Glutamatergic neuron (in vitro differentiated cells): Measurements from ENCODE around the gene ZNF367. TPM values are rescaled to one million over a fixed set of nuclear protein-coding genes. Genes with fewer than 3 reads are reported as not detected.

Experiments used
- DNase-seq: peaks from one replicate; pipeline ENCODE4 v3.0.0; 2022
- H3K27ac Mint-ChIP-seq: one replicate; pipeline ENCODE4 v1.8.0; 2020; ENCODE audit warnings: mild to moderate bottlenecking, mixed read lengths, inconsistent platforms; ENCODE audit not compliant: unreplicated experiment
- H3K27me3 Mint-ChIP-seq: one replicate; pipeline ENCODE4 v1.8.0; 2020; ENCODE audit warnings: mild to moderate bottlenecking, moderate library complexity, mixed read lengths, inconsistent platforms; ENCODE audit not compliant: unreplicated experiment
- H3K36me3 Mint-ChIP-seq: one replicate; pipeline ENCODE4 v1.8.0; 2020; ENCODE audit warnings: mild to moderate bottlenecking, mixed read lengths, inconsistent platforms; ENCODE audit not compliant: unreplicated experiment
- H3K4me1 Mint-ChIP-seq: one replicate; pipeline ENCODE4 v1.8.0; 2020; ENCODE audit warnings: mild to moderate bottlenecking, low read depth, mixed read lengths, inconsistent platforms; ENCODE audit not compliant: unreplicated experiment
- H3K4me3 Mint-ChIP-seq: one replicate; pipeline ENCODE4 v1.8.0; 2020; ENCODE audit warnings: mild to moderate bottlenecking, mixed read lengths, inconsistent platforms; ENCODE audit not compliant: unreplicated experiment
- H3K9me3 Mint-ChIP-seq: one replicate; pipeline ENCODE4 v1.8.0; 2020; ENCODE audit warnings: mild to moderate bottlenecking, moderate library complexity, mixed read lengths, inconsistent platforms; ENCODE audit not compliant: unreplicated experiment
- CTCF ChIP-seq: fragments of 200-600 bp; sonication (generic); IDR thresholded peaks from one replicate; pipeline ENCODE4 v1.5.0; 2021; ENCODE audit not compliant: partially characterized antibody, unreplicated experiment
- total RNA-seq: library from RNA; stranded (reverse); fragmentation: NEBNext Ultra II Directional; extraction: Animal tissue kit (Norgen Biotek cat#: 25700); gene quantifications from one replicate; pipeline ENCODE4 v1.2.1, GENCODE V29; 2021; ENCODE audit not compliant: unreplicated experiment

Gene ZNF367
- total RNA-seq, 1 donor from 2014 or later: 39.5 TPM

GRCh38 chr9:96453625-96454024 is 35.5 kb upstream of the ZNF367 start:
- no peak for DNase-seq
- Mint-ChIP-seq H3K4me3 (no peak overlapping the region), H3K9me3 (peaks cover 8% of the 10 kb centered on the region), H3K27ac (no peak overlapping the region), H3K4me1 (peaks cover 10% of the 10 kb centered on the region), H3K36me3 (no peaks in the 10 kb centered on the region), H3K27me3 (peaks cover 6% of the 10 kb centered on the region)
- peak; percentile 37 for TF ChIP-seq CTCF

GRCh38 chr9:96450613-96451528 is 32.7 kb upstream of the ZNF367 start:
- peaks cover 6% of the 10 kb centered on the region for H3K27me3 Mint-ChIP-seq
- TF ChIP-seq CTCF: no peak
- H3K4me3 Mint-ChIP-seq: peak overlapping the region; percentile 95
- H3K36me3 Mint-ChIP-seq: no peaks in the 10 kb centered on the region
- peak; percentile 45 for DNase-seq
- peaks cover 11% of the 10 kb centered on the region for H3K4me1 Mint-ChIP-seq
- no peak overlapping the region for H3K27ac Mint-ChIP-seq
- peaks cover 6% of the 10 kb centered on the region for H3K9me3 Mint-ChIP-seq

- Mint-ChIP-seq H3K4me1 (peaks cover 11% of the 10 kb centered on the region), H3K27ac (peak within 1 kb of the TSS; percentile 83), H3K27me3 (peaks cover 6% of the 10 kb centered on the region), H3K9me3 (peaks cover 6% of the 10 kb centered on the region), H3K36me3 (no peaks in the 10 kb centered on the region), H3K4me3 (peak within 1 kb of the TSS; percentile 95)
- peak; percentile 98 for DNase-seq
- TF ChIP-seq CTCF: no peak
These were observed 31.9 kb upstream of the ZNF367 start, which contains the start of gene HABP4 for GRCh38 chr9:96449845-96450612. Gene HABP4, plus strand, starts transcription at chr9:96450169. Its CDS starts 111 bp downstream, at chr9:96450280.

GRCh38 chr9:96449523-96449844 is 31.3 kb upstream of the ZNF367 start:
- no peak for TF ChIP-seq CTCF
- Mint-ChIP-seq H3K36me3 (no peaks in the 10 kb centered on the region), H3K4me1 (peaks cover 11% of the 10 kb centered on the region), H3K9me3 (peaks cover 6% of the 10 kb centered on the region), H3K27me3 (peaks cover 6% of the 10 kb centered on the region), H3K27ac (peak overlapping the region; percentile 83), H3K4me3 (peak overlapping the region; percentile 87)
- peak; percentile 21 for DNase-seq
